TTC549 (cell line): ENCODE measurements around the gene IL17RC.
"Not testable (repeated sequence)": the region's sequence is repeated elsewhere in the genome, so short reads cannot be mapped to it uniquely, and the experiment has no call there.

Source experiments
- FAIRE-seq: peaks from 2 replicates; lab custom pipeline; 2012; peaks lifted over from hg19 to GRCh38; lab: Jason Lieb, UNC

The IL17RC gene

DNA sequence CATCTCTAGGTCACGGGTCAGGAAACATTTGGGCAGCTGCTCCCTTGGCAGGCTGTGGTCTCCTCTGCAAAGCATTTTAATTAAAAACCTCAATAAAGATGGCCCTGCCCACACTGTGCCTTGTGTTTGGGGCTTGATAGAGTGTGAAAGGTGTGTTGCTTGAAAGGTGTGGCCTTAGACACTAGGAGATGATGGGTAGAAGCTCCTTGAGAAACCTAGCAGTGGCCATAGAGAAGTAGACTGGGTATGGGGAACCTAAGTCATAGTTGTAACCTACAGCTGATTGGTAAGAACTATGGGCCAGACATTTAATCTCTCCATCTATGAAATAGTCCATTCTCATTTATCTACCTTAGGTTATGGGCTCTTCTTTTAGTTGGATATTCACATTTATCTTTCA lies 23.2 kb upstream of the IL17RC start:
- FAIRE-seq: no peak

DNA sequence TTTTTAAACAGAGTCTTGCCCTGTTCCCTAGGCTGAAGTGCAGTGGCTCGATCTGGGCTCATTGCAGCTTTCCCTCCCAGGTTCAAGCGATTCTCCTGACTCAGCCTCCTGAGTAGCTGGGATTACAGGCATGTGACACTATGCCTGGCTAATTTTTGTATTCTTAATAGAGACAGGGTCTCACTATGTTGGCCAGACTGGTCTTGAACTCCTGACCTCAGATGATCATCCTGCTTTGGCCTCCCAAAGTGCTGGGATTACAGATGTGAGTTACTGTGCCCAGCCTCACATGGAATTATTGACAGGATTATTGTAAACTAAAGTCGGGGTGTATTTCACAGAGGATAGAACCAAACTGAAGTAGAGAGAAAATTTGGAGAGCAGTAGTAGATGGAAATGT lies 21.2 kb upstream of the IL17RC start:
- not testable (repeated sequence) for FAIRE-seq

DNA sequence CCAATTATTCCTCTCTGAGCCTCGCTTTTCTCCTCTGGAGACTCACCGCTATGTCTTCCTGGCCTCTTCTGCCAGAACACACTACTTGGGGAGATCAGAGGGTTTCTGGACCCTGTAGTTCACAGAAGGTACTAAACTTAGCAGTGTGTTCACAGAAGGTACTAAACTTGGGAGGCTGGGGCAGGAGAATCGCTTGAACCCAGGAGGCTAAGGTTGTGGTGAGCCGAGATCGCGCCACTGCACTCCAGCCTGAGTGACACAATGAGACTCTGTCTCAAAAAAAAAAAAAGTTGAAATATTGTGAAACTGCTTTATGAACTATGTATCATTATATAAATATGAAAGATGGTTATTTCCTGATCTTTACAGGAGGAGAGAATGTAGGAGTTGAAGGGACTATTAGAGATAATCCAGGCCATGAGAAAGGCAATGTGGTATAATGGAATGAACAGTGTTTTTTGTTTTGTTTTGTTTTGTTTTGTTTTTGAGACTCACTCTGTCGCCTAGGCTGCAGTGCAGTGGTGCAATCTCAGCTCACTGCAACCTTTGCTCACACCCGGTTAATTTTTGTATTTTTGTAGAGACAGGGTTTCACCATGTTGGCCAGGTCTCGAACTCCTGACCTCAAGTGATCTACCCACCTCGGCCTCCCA lies 20.0 kb upstream of the IL17RC start:
- FAIRE-seq: not testable (repeated sequence)

DNA sequence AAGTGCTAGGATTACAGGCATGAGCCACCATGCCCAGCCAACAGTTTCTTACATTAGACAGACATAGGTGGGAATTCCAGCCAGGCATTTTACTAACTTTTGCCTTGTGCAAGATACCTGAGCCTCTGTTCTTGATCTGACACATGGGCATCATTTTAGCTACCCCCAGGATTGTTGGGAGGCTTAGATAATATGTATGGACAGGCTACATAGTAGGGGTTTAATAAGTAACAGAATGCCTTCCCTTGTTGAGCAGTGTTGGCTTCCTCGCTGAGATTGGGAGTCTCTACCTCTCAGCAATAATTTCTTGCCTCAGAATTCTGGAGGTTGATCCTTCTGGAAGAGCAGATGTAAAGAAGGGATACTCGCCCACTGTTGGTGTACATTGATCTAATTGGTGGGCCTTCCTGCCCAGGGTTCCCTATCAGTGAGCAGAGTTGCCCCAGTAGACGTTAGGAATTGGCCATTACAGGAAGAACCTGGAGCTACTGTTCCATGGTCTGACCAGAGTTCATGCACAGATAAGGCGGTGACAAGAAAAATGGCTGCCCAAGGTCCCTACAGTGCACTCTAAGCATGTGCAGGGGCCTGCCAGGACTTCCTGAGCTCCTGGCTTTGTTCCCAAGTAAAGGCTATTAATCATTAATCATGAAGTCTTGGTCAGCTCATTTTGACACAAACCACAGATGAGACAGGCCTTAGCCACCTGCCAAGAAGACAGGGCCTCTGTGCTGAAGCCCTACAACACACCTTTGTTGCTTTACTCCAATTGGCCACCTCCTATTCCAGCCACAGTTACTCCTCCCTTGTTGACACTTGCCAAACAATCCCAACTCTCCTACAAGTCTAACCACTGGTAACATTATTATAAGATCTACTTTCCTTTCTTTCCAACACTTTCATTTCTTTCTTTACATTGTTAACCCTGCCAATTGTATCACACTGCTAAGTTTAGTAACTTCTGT lies 19.2 kb upstream of the IL17RC start:
- no peak for FAIRE-seq

DNA sequence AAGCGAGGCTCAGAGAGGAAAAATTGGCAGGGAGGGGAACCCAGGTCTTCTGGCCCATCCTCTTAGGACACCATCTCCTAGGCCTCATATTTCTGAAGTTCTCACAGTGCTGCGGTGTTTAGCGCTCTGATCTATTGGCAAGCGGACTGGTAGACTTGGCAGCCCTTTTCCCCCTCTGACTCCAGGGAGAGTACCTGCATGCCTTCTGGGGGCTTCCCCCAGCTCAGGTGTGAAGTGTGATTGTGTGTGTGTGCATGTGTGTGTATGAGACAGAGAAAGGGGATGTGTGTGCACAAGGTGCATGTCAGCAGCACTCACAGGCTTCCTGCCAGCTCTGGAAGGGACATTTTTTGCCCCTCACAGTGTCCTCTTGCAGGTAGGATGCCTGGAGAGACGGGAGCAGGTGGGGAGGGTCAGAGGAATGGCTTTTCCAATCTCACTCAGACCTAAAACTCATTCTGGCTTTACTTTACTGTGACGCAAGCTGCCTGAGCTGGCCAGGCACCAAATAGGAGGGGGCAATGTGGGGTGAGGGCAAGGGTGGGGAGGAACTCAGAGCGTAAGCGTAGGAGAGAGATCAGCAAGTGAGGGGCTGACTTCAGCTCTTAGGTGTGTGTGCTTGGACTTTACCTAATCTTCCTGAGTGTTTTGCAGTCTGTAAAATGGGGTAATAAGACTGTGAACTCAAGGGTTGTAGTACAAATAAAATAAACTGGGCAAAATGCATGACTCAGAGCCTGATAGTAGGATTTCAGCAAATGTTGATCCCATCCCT lies 18.2 kb upstream of the IL17RC start:
- no peak for FAIRE-seq

DNA sequence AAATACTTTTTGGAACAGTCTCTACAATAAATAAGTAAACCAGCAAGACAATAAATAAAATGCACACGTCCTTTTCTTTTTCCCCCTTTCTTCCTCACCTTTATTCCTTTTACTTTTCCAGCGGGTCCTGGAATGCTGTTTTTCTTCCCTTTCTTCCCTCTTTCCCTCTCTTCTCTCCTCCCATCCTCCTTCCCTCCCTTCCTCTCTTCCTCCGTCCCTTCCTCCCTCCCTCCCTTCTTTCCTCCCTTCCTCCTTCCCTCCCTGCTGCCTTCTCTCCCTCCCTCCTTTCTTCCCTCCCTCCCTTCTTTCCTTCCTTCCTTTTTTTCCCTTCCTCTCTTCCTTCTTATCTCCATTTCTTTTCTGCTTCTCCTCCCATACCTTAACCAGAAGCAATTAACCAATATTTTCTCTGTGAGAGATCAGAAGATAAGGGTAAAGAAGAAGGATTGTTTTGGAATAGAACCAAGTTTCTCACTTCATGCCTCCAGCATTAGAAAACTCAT lies 17.6 kb upstream of the IL17RC start:
- FAIRE-seq: no peak

DNA sequence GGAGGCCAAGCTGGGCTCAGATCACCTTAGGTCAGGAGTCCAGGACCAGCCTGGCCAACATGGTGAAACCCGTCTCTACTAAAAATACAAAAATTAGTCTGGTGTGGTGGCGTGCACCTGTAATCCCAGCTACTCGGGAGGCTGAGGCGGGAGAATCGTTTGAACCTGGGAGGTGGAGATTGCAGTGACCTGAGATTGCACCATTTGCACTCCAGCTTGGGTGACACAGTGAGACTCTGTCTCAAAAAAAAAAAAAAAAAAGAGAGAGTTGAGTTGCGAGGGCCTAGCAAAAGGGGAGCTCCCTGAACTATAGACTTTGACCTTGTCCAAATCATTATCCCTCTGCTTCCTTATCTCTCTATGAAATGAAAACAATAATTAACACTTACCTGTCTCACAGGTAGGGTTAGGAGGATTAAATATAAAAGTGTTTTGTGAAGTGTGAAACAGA lies 15.9 kb upstream of the IL17RC start:
- FAIRE-seq: not testable (repeated sequence)

DNA sequence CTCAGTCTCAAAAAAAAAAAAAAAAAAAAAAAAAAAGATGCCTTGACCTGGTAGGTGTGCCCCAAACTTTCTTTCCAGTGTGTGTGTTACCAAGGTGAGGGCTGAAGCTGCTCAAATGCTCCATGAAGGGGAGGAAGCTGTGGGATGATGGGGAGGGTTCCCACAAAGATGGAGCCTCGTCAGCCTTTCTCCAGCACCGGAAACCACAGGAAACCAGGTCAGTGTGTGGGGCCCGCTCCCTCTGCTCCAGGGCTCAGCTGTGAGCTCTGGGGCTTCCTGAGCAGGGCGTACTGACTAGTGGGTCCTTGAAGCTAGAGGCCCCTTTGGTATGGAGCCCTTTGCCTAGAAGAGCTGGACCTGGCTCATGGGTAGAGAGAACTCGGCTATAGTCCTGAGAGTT lies 14.9 kb upstream of the IL17RC start:
- FAIRE-seq: no peak

DNA sequence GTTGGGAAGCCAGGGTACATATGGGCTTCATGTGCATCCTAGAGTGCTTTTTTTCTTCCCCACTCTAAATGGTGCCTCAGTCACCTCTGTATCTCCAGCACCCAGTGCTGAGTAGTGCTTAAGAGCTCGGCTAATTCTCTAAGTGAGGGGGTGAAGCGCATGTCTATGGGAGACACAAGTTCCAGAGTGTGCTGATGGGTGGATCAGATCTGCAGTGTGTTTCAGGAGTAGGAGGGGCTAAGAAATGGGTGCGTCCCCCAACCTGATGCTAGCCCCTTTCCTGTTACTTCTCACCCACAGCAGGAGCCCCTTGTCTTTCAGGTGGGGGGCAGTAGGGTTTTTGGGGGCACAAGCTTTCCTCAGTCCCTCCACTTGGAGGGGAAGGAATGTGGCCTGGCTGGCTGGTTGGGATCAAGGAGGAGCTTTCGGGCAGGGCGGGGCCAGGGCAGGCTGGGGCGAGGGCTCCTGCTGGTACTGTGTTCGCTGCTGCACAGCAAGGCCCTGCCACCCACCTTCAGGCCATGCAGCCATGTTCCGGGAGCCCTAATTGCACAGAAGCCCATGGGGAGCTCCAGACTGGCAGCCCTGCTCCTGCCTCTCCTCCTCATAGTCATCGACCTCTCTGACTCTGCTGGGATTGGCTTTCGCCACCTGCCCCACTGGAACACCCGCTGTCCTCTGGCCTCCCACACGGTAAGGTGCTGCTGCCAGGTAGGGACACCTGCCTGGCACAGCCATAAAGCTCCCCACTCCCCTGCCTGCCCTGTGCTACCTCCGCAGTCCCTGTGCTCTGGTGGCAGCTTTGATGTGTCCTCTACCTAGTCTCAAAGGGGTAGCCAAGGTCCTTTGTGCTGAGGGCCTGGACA lies 14.3 kb upstream of the IL17RC start, which contains the start of gene IL17RE:
Gene IL17RE (plus strand): TSS at position 477 of the 866 bp plus-strand sequence. CDS start 85 bp downstream, at position 562.
- no peak for FAIRE-seq

DNA sequence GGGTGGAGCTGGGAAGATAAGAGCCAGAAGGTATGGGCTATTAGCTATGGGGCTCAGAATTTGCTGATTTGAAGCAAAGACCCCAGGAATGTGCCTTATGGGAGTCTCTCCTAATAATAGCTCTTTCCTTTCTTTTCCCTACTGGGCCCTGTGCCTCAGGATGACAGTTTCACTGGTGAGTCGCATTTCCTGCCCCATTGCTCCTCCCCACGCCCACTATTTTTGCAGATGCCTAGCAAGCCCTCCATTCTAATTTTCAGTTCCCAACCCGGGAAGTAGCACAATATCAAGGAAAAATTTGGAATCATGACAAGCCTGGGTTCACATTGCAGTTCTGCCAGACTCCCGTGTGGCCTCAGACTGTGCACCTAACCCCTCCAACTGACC lies 13.7 kb upstream of the IL17RC start:
- FAIRE-seq: no peak

DNA sequence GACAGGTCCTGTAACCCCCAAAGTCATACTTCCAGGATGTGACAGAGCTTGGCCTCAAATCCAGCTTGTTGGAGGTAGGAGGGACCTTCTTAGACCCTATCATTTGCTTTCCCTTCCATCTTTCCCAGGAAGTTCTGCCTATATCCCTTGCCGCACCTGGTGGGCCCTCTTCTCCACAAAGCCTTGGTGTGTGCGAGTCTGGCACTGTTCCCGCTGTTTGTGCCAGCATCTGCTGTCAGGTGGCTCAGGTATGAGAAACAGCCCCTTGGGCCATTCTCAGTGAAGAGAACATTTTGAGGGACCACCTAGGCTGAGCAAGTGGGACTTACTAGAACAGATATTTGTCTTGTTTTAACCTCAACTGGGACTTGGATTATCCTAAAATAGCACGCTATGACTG lies 13.0 kb upstream of the IL17RC start:
- FAIRE-seq: no peak

DNA sequence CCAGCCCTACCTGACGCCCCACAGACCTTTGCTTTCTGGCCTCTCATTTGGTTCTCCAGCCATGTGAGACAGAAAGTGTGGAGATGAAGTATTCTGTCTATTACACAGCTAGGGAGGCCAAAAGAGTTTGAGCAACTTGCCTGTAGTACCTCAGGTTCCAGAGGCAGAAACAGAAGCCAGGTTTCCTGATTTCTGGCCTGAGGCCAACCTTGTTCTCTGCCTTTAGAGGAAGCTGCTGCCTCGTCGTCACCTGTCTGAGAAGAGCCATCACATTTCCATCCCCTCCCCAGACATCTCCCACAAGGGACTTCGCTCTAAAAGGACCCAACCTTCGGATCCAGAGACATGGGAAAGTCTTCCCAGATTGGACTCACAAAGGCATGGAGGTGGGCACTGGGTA lies 10.4 kb upstream of the IL17RC start:
- no peak for FAIRE-seq

DNA sequence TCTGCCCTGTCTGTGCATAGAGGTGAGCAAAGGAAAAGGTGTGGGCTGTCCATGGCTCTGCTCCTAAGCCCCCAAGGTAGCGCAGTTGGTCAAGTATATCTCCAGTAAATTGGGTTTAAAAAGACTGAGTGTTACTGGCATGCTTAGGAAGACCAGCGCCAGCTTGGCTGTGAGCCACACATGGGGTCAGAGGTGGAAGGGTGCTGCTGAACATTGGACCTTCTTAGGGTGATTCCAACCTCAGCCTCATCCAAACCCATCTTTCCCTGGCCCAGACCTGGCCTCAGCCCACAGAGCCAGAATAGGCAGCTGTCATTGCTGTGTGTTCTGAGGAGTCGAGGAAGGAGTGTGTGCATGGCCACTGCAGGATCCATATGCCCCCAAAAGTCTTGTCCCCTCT lies 8.6 kb upstream of the IL17RC start:
- no peak for FAIRE-seq

DNA sequence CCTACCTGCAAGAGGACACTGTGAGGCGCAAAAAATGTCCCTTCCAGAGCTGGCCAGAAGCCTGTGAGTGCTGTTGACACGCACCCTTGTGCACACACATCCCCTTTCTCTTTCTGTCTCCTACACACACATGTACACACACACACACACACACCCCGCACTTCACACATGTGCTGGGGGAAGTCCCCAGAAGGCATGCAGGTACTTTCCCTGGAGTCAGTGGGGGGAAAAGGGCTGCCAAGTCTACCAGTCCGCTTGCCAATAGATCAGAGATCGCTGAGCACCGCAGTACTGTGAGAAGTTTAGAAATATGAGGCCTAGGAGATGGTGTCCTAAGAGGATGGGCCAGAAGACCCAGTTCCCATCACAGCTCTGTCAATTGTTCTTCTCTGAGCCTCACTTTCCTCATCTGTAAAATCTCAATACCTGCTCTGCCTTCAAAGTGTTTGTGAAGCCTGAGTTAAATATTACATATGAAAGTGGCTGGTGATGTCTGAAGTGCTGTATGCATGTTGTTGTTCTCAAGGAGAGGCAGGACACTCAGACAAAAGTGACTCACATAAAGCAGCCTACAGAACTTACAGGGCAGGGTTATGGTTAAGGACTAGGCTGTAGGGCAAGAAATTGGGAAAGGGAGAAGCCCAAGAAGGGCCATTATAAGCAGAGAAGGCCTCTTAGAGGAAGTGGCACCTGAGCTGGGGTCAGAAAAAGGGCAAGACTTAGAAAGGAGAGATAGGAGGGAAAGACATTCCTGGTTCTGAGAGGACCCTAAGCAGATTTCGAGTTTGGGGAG lies 7.5 kb upstream of the IL17RC start:
- no peak for FAIRE-seq

DNA sequence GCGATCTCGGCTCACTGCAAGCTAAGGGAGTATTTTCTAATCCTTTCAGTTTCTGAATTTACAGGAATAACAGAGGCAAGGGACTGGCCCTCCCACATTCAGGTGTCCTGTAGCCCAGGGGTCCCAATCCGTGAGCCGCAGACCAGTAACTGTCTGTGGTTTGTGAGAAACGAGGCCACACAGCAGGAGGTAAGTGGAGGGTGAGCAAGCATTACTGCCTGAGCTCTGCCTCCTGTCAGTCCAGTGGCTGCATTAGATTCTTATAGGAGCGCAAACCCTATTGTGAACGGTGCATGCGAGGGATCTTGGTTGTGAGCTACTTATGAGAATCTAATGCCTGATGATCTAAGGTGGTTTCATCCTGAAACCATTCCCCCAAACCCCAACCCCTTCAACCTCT lies 5.0 kb upstream of the IL17RC start:
- FAIRE-seq: no peak

DNA sequence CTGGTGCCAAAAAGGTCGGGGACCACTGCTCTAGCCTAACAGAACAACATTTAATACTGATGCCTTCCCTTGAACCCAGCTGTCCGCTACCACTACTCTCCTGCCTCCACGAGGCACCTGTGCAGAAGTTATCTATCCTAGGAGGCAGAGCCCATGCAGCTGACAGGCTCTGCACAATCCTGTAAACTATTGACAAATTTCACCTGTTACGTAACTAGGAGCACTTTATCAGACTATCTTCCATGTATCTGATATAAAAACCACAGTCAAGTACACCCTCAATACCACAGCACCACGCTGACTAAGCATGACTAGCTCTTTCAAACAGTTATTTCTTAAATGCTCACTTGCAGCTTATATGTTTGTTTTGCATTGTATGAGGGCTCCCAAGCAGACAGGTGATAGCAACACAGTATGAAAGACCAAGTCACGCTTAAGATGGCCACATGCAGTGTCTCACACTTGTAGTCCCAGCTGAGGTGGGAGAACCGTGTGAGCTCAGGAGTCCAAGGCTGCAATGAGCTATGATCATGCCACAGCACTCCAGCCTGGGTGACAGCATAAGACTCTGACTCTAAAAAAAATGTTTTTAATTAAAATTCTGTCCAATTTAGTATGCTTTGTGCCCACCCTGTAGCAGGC lies 4.5 kb upstream of the IL17RC start:
- no peak for FAIRE-seq

DNA sequence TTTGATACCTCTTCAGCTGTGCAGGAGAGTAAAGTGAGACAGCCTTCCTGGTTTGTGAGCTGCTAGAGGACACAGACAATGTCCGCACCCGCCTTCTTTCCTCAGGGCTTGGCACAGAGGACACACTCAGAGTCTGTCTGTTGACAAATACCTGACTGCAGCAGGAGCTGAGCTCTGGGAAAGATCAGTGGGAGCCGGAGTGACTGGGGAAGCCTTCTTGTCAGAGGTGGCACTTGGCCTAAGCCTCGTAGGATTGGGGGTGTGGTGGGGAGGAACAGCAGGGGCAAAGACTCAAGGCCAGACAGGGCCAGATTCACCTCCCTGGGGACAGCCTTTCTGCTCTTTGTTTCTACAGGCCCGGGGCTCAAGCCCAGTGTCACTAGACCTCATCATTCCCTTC lies 3.3 kb upstream of the IL17RC start:
- FAIRE-seq: no peak

DNA sequence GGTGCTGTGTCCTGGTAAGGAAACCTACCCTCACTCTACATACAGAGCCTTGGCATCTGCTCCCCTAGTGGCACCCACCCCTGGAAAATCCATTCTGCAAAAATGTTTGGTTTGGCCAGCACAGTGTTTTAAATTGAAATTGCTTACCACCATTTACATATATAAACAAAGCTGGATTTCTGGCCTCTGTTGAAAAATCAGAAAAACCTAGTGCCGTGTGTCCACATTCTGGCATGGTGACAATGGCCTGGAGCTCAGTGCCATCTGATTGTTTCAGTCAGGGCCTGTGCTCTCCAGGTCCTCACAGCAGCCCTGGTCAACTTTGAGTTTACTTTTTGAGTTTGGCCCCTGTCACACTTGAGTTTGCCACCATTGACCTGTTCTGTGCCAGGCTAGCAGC lies 2.9 kb upstream of the IL17RC start:
- no peak for FAIRE-seq

DNA sequence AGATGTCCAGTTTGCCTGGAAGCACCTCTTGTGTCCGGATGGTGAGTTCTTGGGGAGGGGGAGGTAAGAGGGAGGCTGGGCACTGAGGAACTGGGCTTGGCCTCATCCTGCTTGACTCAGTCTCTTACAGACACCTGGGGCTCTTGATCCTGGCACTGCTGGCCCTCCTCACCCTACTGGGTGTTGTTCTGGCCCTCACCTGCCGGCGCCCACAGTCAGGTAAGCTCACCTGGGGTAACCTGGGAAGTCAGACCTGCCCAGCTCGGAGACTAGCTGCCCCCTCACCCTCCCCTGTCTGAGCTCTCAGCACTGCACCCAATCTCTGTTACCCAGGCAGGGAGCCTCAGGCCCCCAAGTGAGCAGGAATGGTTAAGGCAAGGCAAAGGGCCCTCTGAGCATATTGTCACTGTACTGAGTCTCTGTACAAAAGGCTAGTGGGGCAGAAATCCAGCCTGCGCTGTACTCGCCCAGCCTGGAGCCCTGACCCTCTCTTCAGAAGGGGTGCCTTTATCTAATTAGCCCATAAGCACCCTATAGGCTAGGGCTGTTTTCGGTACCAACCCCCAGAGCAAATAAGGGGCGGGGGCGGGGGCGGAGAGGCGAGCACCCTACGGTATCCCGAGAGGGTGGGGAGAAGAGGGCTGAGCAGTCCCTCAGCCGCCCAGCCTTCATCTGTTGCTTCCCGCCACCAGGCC lies 2.2 kb upstream of the IL17RC start:
- FAIRE-seq: no peak
